Type B pancreatic cell (in vitro differentiated cells): ENCODE data around the gene CSF1R. TPM values are rescaled to one million over a fixed set of nuclear protein-coding genes. Genes with fewer than 3 reads are reported as not detected.

Experiments
- DNase-seq: peaks from one replicate; pipeline ENCODE4 v3.0.0; 2021; ENCODE audit warnings: mixed read lengths; ENCODE audit not compliant: unreplicated experiment; ENCODE audit errors: extremely low spot score
- H3K27ac Mint-ChIP-seq: 2 replicates; pipeline ENCODE4 v1.8.0; 2021; ENCODE audit warnings: mild to moderate bottlenecking, mixed read lengths
- H3K27me3 Mint-ChIP-seq: 2 replicates; pipeline ENCODE4 v1.8.0; 2021; ENCODE audit warnings: mixed read lengths
- H3K36me3 Mint-ChIP-seq: 2 replicates; pipeline ENCODE4 v1.8.0; 2021; ENCODE audit warnings: mixed read lengths
- H3K4me1 Mint-ChIP-seq: one replicate; pipeline ENCODE4 v1.8.0; 2021; ENCODE audit warnings: mixed read lengths; ENCODE audit not compliant: unreplicated experiment
- H3K4me3 Mint-ChIP-seq: 2 replicates; pipeline ENCODE4 v1.8.0; 2021; ENCODE audit warnings: mild to moderate bottlenecking, mixed read lengths
- H3K9me3 Mint-ChIP-seq: 2 replicates; pipeline ENCODE4 v1.8.0; 2021; ENCODE audit warnings: mixed read lengths
- total RNA-seq: library from RNA; stranded (reverse); gene quantifications from 2 replicates; pipeline ENCODE4 v1.2.1, GENCODE V29; 2021; ENCODE audit warnings: low replicate concordance
- TF ChIP-seq, protein P1 (sequence below): fragments of 200-600 bp; sonication (generic); conservative IDR thresholded peaks from 2 replicates; pipeline ENCODE4 v1.5.0; 2021; ENCODE audit warnings: antibody characterized with exemption, mild to moderate bottlenecking

The CSF1R gene
- total RNA-seq, 1 donor from 2014 or later, result 4.0 TPM

GRCh38 chr5:150007050-150007449 lies 79.3 kb downstream of the CSF1R start:
- Mint-ChIP-seq H3K27me3 (no peaks in the 10 kb centered on the region), H3K4me3 (no peak overlapping the region), H3K27ac (no peak overlapping the region), H3K9me3 (no peaks in the 10 kb centered on the region), H3K4me1 (peaks cover 5% of the 10 kb centered on the region), H3K36me3 (peaks cover 15% of the 10 kb centered on the region)
- no peak for DNase-seq
- TF ChIP-seq, protein P1, sequence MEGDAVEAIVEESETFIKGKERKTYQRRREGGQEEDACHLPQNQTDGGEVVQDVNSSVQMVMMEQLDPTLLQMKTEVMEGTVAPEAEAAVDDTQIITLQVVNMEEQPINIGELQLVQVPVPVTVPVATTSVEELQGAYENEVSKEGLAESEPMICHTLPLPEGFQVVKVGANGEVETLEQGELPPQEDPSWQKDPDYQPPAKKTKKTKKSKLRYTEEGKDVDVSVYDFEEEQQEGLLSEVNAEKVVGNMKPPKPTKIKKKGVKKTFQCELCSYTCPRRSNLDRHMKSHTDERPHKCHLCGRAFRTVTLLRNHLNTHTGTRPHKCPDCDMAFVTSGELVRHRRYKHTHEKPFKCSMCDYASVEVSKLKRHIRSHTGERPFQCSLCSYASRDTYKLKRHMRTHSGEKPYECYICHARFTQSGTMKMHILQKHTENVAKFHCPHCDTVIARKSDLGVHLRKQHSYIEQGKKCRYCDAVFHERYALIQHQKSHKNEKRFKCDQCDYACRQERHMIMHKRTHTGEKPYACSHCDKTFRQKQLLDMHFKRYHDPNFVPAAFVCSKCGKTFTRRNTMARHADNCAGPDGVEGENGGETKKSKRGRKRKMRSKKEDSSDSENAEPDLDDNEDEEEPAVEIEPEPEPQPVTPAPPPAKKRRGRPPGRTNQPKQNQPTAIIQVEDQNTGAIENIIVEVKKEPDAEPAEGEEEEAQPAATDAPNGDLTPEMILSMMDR, result no peak

DNA sequence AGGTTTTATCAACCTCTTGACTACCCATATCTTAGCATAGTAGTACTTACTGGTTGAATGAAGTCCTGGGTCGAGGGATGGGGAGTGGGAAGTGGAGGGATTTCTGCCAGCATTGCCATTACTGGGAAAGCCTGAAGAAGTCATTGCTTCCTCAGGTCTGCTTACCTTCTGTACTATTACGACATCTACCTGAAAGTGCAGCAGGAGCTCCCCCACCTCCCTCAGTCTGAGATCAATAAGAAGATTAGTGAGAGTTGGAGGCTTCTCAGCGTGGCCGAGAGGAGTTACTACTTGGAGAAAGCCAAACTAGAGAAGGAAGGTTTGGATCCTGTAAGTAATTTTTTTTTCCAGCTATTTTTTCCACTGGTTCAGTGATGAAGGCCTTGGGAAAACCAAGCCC lies 80.0 kb downstream of the CSF1R start:
- H3K36me3 Mint-ChIP-seq, result peaks cover 14% of the 10 kb centered on the region
- no peak overlapping the region for H3K4me3 Mint-ChIP-seq
- no peak for DNase-seq
- H3K27me3 Mint-ChIP-seq, result no peaks in the 10 kb centered on the region
- no peaks in the 10 kb centered on the region for H3K9me3 Mint-ChIP-seq
- TF ChIP-seq, protein P1, result no peak
- H3K4me1 Mint-ChIP-seq, result peaks cover 12% of the 10 kb centered on the region
- no peak overlapping the region for H3K27ac Mint-ChIP-seq

Other genes starting within 250 kb of the CSF1R start
- gene PDE6A, start 141.8 kb downstream of the CSF1R start, total RNA-seq, result not detected in 2 replicates
- 7.8 and 17.4 TPM in 2 replicates for gene SLC26A2, start 125.8 kb downstream of the CSF1R start, total RNA-seq
- 4.9 and 5.5 TPM in 2 replicates for gene TIGD6, start 85.9 kb downstream of the CSF1R start, total RNA-seq
- gene HMGXB3, start 85.8 kb downstream of the CSF1R start, total RNA-seq, result 36.3 and 40.5 TPM in 2 replicates
- gene PDGFRB, start 69.3 kb upstream of the CSF1R start, total RNA-seq, result 3.3 and 74.8 TPM in 2 replicates
- 5.0 and 13.4 TPM in 2 replicates for gene CDX1, start 80.2 kb upstream of the CSF1R start, total RNA-seq
- gene SLC6A7, start 103.5 kb upstream of the CSF1R start, total RNA-seq, result 0.10 and 0.38 TPM in 2 replicates
- gene CAMK2A, start 203.2 kb upstream of the CSF1R start, total RNA-seq, result 0.26 and 3.7 TPM in 2 replicates
- 1.4 and 4.6 TPM in 2 replicates for gene ARSI, start 216.4 kb upstream of the CSF1R start, total RNA-seq